K562 (cell line): ENCODE results near the gene BMAL1. TPM values are rescaled to one million over a fixed set of nuclear protein-coding genes. Genes with fewer than 3 reads are reported as not detected.

Experiments
- ATAC-seq: fragments of 200-7000 bp; cut with Tn5 transposase; 3 replicates; pipeline ENCODE4 v1.9.1; 2020; ENCODE audit warnings: moderate library complexity
- BruUV-seq: library from RNA; stranded (reverse); fragments of 400-500 nt; replicated peaks from 2 replicates; lab custom pipeline; 2021; lab: Mats Ljungman, UMichigan
- CTCF ChIA-PET: fragments of 300-600 bp; formaldehyde crosslinking; extraction: SDS; loops from one replicate; lab custom pipeline; 2021; ENCODE audit warnings: low intra/inter-chr PET ratio; lab: Yijun Ruan, JAX
- POLR2A ChIA-PET: fragments of 300-600, 350-650 bp; sonication (Branson Sonifier 250); formaldehyde crosslinking; extraction: SDS; loops from one replicate; lab custom pipeline; 2021; ENCODE audit warnings: antibody characterized with exemption, inconsistent platforms; lab: Yijun Ruan, JAX
- DNase-seq, 4 experiments: peaks; one replicate each; pipeline versions ENCODE4 v3.0.0 to v3.0.0-alpha.2; 2011 to 2018; ENCODE audit warnings: low spot score in 3 of 4, mixed read lengths in 3 of 4; ENCODE audit errors: extremely low read depth in 1 of 4
- FAIRE-seq: peaks from 2 replicates; lab custom pipeline; 2011; peaks lifted over from hg19 to GRCh38; lab: Jason Lieb, UNC
- H2AFZ ChIP-seq: 2 replicates; pipeline ENCODE4 v1.6.0; 2011; ENCODE audit warnings: low read depth, low read length, control low read depth, inconsistent platforms
- H3K27ac ChIP-seq: fragments of 200-600 bp; 3 replicates; pipeline ENCODE4 v1.8.0; 2011; ENCODE audit warnings: low read depth, mild to moderate bottlenecking, control low read depth, inconsistent platforms, low read length, moderate library complexity, mixed read lengths; ENCODE audit errors: extremely low read depth
- H3K27me3 ChIP-seq, 2 experiments: fragments of 300-600 bp in 1 of 2; 2 replicates in 1 of 2; 3 replicates in 1 of 2; pipeline versions ENCODE4 v1.6.0 to v1.8.0; 2011; ENCODE audit warnings: inconsistent platforms in 2 of 2, low read length in 2 of 2, mild to moderate bottlenecking in 1 of 2, mixed read lengths in 1 of 2, moderate library complexity in 1 of 2; ENCODE audit not compliant: control insufficient read depth in 2 of 2, insufficient read depth in 2 of 2
- H3K36me3 ChIP-seq: fragments of 300-600 bp; 3 replicates; pipeline ENCODE4 v1.8.0; 2011; ENCODE audit warnings: mild to moderate bottlenecking, low read length, inconsistent platforms; ENCODE audit not compliant: control insufficient read depth, insufficient read depth
- H3K4me1 ChIP-seq, 2 experiments: fragments of 200-600 bp in 1 of 2; replicated peaks in 1 of 2; 2 replicates in 1 of 2; 3 replicates in 1 of 2; pipeline versions ENCODE4 v1.5.1 to v1.8.0; 2011; ENCODE audit warnings: inconsistent platforms in 2 of 2, low read length in 2 of 2, mild to moderate bottlenecking in 1 of 2, mixed read lengths in 1 of 2, moderate library complexity in 1 of 2; ENCODE audit not compliant: control insufficient read depth in 2 of 2, insufficient read depth in 2 of 2
- H3K4me2 ChIP-seq: 2 replicates; pipeline ENCODE4 v1.6.1; 2011; ENCODE audit warnings: low read length, control low read depth, inconsistent platforms, mixed read lengths; ENCODE audit not compliant: insufficient read depth
- H3K4me3 ChIP-seq: fragments of 200-600 bp; sonication (generic), shearing (Covaris generic); 2 replicates; pipeline ENCODE4 v1.5.1; 2016; ENCODE audit warnings: control low read depth, inconsistent platforms
- H3K79me2 ChIP-seq: fragments of 200-600 bp; 3 replicates; pipeline ENCODE4 v1.8.0; 2011; ENCODE audit warnings: low read length, inconsistent platforms; ENCODE audit not compliant: control insufficient read depth, insufficient read depth
- H3K9ac ChIP-seq, 2 experiments: 2 replicates each; pipeline versions ENCODE4 v1.6.0 to v1.6.1; 2011; ENCODE audit warnings: low read depth in 2 of 2, low read length in 2 of 2, control low read depth in 1 of 2, inconsistent platforms in 1 of 2, mild to moderate bottlenecking in 1 of 2, mixed read lengths in 1 of 2; ENCODE audit not compliant: insufficient read depth in 1 of 2
- H3K9me1 ChIP-seq: one replicate; pipeline ENCODE4 v1.6.0; 2011; ENCODE audit warnings: inconsistent platforms, mild to moderate bottlenecking, low read length, moderate library complexity; ENCODE audit not compliant: control insufficient read depth, insufficient read depth
- H3K9me3 ChIP-seq: replicated peaks from 2 replicates; pipeline ENCODE4 v1.5.1; 2011; ENCODE audit warnings: low read depth, low read length, inconsistent platforms; ENCODE audit not compliant: control insufficient read depth, insufficient read depth
- H4K20me1 ChIP-seq: replicated peaks from 2 replicates; pipeline ENCODE4 v1.6.1; 2011; ENCODE audit warnings: low read length, inconsistent platforms, mixed read lengths; ENCODE audit not compliant: control insufficient read depth, insufficient read depth
- CEBPG ChIP-seq, 3 experiments: fragments of 200-800 bp in 1 of 3; sonication (Bioruptor generic) in 1 of 3; sonication (generic) in 1 of 3; formaldehyde crosslinking in 1 of 3; IDR thresholded peaks in 2 of 3; conservative IDR thresholded peaks in 1 of 3; 2 replicates each; pipeline versions ENCODE4 v1.6.1 to v1.8.0; 2016 to 2022; ENCODE audit warnings: missing compliant biosample characterization in 2 of 3, missing genetic modification characterization in 2 of 3, mild to moderate bottlenecking in 1 of 3, missing genetic modification reagents in 1 of 3
- KDM2B ChIP-seq: fragments of 250-450 bp; sonication (Bioruptor Pico); IDR thresholded peaks from 2 replicates; pipeline ENCODE4 v1.8.0; 2021; ENCODE audit warnings: mild to moderate bottlenecking, moderate library complexity
- KHSRP ChIP-seq: fragments of 450-650 bp; IDR thresholded peaks from 2 replicates; pipeline ENCODE4 v1.6.1; 2017
- RAD21 ChIP-seq, 2 experiments: fragments of 250-450 bp in 1 of 2; fragments of 450-650 bp in 1 of 2; sonication (Bioruptor Pico) in 1 of 2; formaldehyde crosslinking in 1 of 2; IDR thresholded peaks in 1 of 2; conservative IDR thresholded peaks in 1 of 2; 2 replicates each; pipeline versions ENCODE4 v1.4.0 to v1.8.0; 2020 to 2022; ENCODE audit warnings: mild to moderate bottlenecking in 2 of 2, moderate library complexity in 1 of 2
- TAL1 ChIP-seq: fragments of 450-650 bp; IDR thresholded peaks from 2 replicates; pipeline ENCODE4 v1.6.1; 2016; ENCODE audit warnings: mild to moderate bottlenecking
- U2AF2 ChIP-seq: fragments of 200-400 bp; formaldehyde crosslinking; optimal IDR thresholded peaks from 2 replicates; pipeline ENCODE3; 2017; ENCODE audit warnings: low read depth, mild to moderate bottlenecking, low read length
- ZNF23 ChIP-seq: fragments of 250-450 bp; sonication (Bioruptor Pico); IDR thresholded peaks from 2 replicates; pipeline ENCODE4 v1.4.0; 2020; ENCODE audit warnings: mild to moderate bottlenecking
- WGBS: fragments of 100-300 bp; shearing (Covaris generic); methylation state at CpG from one replicate; pipeline ENCODE4 v1.1.6; 2016; ENCODE audit warnings: low coverage, mixed read lengths; ENCODE audit not compliant: insufficient coverage; ENCODE audit errors: missing lambda C conversion rate; 5-methylcytosine and 5-hydroxymethylcytosine counted together
- in situ Hi-C: fragments of 300-500 bp; cut with MboI; formaldehyde crosslinking; loops from 4 replicates; pipeline ENCODE4 v1.15.0; 2018; ENCODE audit warnings: inconsistent platforms, mixed read lengths
- intact Hi-C: fragments of 100-400 bp; cut with micrococcal nuclease; formaldehyde crosslinking; loops from 2 replicates; pipeline ENCODE4 v1.14.2; 2022
- polyA plus RNA-seq, 8 experiments: library from polyadenylated mRNA; depleted of rRNA in 4 of 8; stranded (reverse) in 5 of 8; unstranded in 3 of 8; fragments of >200 nt; fragmentation: Nextera tagmentation in 2 of 8; fragmentation: Illumina TruSeq in 1 of 8; extraction: Ambion mirVana in 2 of 8; extraction: Trizol in 1 of 8; gene quantifications; 2 replicates each; pipeline versions ENCODE4 v1.2.1 to v1.2.3, GENCODE V29; 2011 to 2014; ENCODE audit warnings: inconsistent platforms in 1 of 8, missing spikeins in 1 of 8
- total RNA-seq, 7 experiments: library from RNA; depleted of rRNA in 6 of 7; stranded (reverse); fragments of >200 nt in 6 of 7; fragmentation: Illumina TruSeq in 2 of 7; extraction: Trizol in 2 of 7; gene quantifications; 2 replicates each; pipeline versions ENCODE4 v1.2.1 to v1.2.3, GENCODE V29; 2011 to 2021; ENCODE audit warnings: low replicate concordance in 1 of 7
- TF ChIP-seq, protein P1 (sequence below): sonication (generic); formaldehyde crosslinking; IDR thresholded peaks from 2 replicates; pipeline ENCODE4 v1.8.0; 2023; ENCODE audit warnings: mild to moderate bottlenecking, missing genetic modification reagents
- TF ChIP-seq, protein P2 (sequence below): sonication (generic); formaldehyde crosslinking; IDR thresholded peaks from 2 replicates; pipeline ENCODE4 v1.8.0; 2022; ENCODE audit warnings: mild to moderate bottlenecking, missing genetic modification reagents

The BMAL1 gene
- total and polyA plus RNA-seq, 9 of the 15 experiments (the other 6 are each of a cell fraction or from before 2014, with no cell fraction given): 0.14 to 2.4 (median 0.64) TPM

DNA sequence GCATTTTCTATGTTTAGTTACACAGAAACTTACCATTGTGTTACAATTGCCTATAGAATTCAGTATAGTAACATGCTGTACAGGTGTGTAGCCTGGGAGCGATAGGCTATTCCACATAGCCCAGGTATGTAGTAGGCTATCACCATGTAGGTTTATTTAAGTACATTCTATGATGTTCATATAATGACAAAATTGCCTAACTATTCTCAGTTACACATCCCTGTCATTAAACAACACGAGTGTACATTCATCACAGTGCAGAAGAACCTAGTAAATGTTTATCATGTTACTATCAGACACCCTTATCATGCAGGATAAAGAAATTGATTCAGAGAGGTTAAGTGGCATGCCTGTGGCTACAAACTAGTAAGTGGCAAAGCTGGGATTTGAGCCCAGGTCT is 28.4 kb upstream of the BMAL1 start:
- in situ Hi-C loops: no loop called here
- ATAC-seq: no peak

GRCh38 chr11:13249992-13250391 is 27.6 kb upstream of the BMAL1 start:
- H3K4me3 ChIP-seq: no peak overlapping the region
- H3K4me1 ChIP-seq: no peaks in the 10 kb centered on the region
- H3K9me3 ChIP-seq: no peaks in the 10 kb centered on the region
- DNase-seq (no peak), ATAC-seq (no peak), FAIRE-seq (no peak)
- intact Hi-C loops (no loop called here), in situ Hi-C loops (no loop called here)
- H4K20me1 ChIP-seq: no peaks in the 10 kb centered on the region
- ChIA-PET POLR2A (interaction anchor here (0.6 to 0.8 kb wide), 2 partner anchors 85 to 902 kb away, joined by 3 read pairs; no protein-coding TSS in a partner anchor), CTCF (no interaction called here)
- H3K4me2 ChIP-seq: no peak overlapping the region
- TF ChIP-seq, protein P1, sequence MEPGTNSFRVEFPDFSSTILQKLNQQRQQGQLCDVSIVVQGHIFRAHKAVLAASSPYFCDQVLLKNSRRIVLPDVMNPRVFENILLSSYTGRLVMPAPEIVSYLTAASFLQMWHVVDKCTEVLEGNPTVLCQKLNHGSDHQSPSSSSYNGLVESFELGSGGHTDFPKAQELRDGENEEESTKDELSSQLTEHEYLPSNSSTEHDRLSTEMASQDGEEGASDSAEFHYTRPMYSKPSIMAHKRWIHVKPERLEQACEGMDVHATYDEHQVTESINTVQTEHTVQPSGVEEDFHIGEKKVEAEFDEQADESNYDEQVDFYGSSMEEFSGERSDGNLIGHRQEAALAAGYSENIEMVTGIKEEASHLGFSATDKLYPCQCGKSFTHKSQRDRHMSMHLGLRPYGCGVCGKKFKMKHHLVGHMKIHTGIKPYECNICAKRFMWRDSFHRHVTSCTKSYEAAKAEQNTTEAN (CRISPR knock-in tag): no peak
- TF ChIP-seq KDM2B: no peak
- TF ChIP-seq TAL1: no peak
- peak in 1 of 2 experiments; percentile 15; a peak in 1 of 4 replicates for TF ChIP-seq RAD21 (CRISPR knock-in tag; conservative IDR thresholded peaks at IDR 0.05 in 1 of 2, IDR thresholded peaks at IDR 0.05 in 1 of 2)
- peaks cover 0 to 4% of the 10 kb centered on the region in 2 experiments; a peak in 1 of 5 replicates for H3K27me3 ChIP-seq
- H3K36me3 ChIP-seq: no peaks in the 10 kb centered on the region
- no peak overlapping the region for H3K9ac ChIP-seq
- no peak overlapping the region for H3K27ac ChIP-seq
- no peaks in the 10 kb centered on the region for H3K79me2 ChIP-seq
- BruUV-seq: no TSS peak
- WGBS: 0% methylated on average over 2 of the region's 2 CpGs
- H2AFZ ChIP-seq: no peak overlapping the region
- H3K9me1 ChIP-seq: no peaks in the 10 kb centered on the region

More for the DNA sequence above, 28.4 kb upstream of the BMAL1 start:
- Histone ChIP-seq H3K9ac (no peak overlapping the region), H3K4me1 (no peaks in the 10 kb centered on the region), H3K9me1 (no peaks in the 10 kb centered on the region), H3K4me3 (no peak overlapping the region), H4K20me1 (no peaks in the 10 kb centered on the region), H3K36me3 (no peaks in the 10 kb centered on the region), H2AFZ (no peak overlapping the region), H3K27me3 (peaks cover 0 to 4% of the 10 kb centered on the region in 2 experiments; a peak in 1 of 5 replicates), H3K27ac (no peak overlapping the region), H3K79me2 (no peaks in the 10 kb centered on the region), H3K4me2 (no peak overlapping the region), H3K9me3 (no peaks in the 10 kb centered on the region)
- CTCF ChIA-PET: no interaction called here
- no peak for TF ChIP-seq ZNF23 (CRISPR knock-in tag)
- TF ChIP-seq, protein P2, sequence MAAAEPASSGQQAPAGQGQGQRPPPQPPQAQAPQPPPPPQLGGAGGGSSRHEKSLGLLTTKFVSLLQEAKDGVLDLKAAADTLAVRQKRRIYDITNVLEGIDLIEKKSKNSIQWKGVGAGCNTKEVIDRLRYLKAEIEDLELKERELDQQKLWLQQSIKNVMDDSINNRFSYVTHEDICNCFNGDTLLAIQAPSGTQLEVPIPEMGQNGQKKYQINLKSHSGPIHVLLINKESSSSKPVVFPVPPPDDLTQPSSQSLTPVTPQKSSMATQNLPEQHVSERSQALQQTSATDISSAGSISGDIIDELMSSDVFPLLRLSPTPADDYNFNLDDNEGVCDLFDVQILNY (CRISPR knock-in tag): no peak
- no peak for TF ChIP-seq CEBPG (CRISPR knock-in tag; IDR thresholded peaks at IDR 0.05)
- peak in 1 of 2 experiments; percentile 40; a peak in 1 of 4 replicates for TF ChIP-seq CEBPG (tag; conservative IDR thresholded peaks at IDR 0.05 in 1 of 2, IDR thresholded peaks at IDR 0.05 in 1 of 2)
- no peak for TF ChIP-seq U2AF2
- no peak for TF ChIP-seq KHSRP
- WGBS: 5% methylated on average over 2 of the region's 2 CpGs
- FAIRE-seq: no peak
- intact Hi-C loops: no loop called here
- POLR2A ChIA-PET: interaction anchor here (0.8 kb wide), 1 partner anchor 86 kb away, joined by 3 read pairs; no protein-coding TSS in a partner anchor
- DNase-seq: no peak
- BruUV-seq: no TSS peak
